Keratinocyte (primary cell): ENCODE results near the gene ZNF804B. TPM values are rescaled to one million over a fixed set of nuclear protein-coding genes. Genes with fewer than 3 reads are reported as not detected.

Experiments
- DNase-seq: peaks from one replicate; pipeline ENCODE4 v3.0.0-alpha.2; 2011; ENCODE audit warnings: low read depth, missing footprints, low spot score
- FAIRE-seq: peaks from 2 replicates; lab custom pipeline; 2011; peaks lifted over from hg19 to GRCh38; lab: Jason Lieb, UNC
- H2AFZ ChIP-seq: 2 replicates; pipeline ENCODE4 v1.6.0; 2012; ENCODE audit warnings: low read length, control low read depth, inconsistent platforms; ENCODE audit not compliant: control insufficient read depth
- H3K27ac ChIP-seq: 2 replicates; pipeline ENCODE4 v1.5.1; 2011; ENCODE audit warnings: low read length; ENCODE audit not compliant: control insufficient read depth, insufficient read depth
- H3K27me3 ChIP-seq: 3 replicates; pipeline ENCODE4 v1.6.0; 2011; ENCODE audit warnings: low read length; ENCODE audit not compliant: control insufficient read depth, insufficient read depth; ENCODE audit errors: extremely low read depth
- H3K36me3 ChIP-seq, 2 experiments: 2 replicates in 1 of 2; 3 replicates in 1 of 2; pipeline ENCODE4 v1.5.1; 2011; ENCODE audit warnings: low read length in 2 of 2, mild to moderate bottlenecking in 1 of 2; ENCODE audit not compliant: control insufficient read depth in 2 of 2, insufficient read depth in 2 of 2; ENCODE audit errors: extremely low read depth in 1 of 2
- H3K4me1 ChIP-seq: 3 replicates; pipeline ENCODE4 v1.5.1; 2011; ENCODE audit warnings: low read length; ENCODE audit not compliant: control insufficient read depth, insufficient read depth; ENCODE audit errors: extremely low read depth
- H3K4me2 ChIP-seq: 3 replicates; pipeline ENCODE4 v1.6.0; 2011; ENCODE audit warnings: low read depth, low read length; ENCODE audit not compliant: control insufficient read depth, insufficient read depth; ENCODE audit errors: extremely low read depth
- H3K4me3 ChIP-seq, 3 experiments: fragments of 200-600 bp in 1 of 3; sonication (generic) in 1 of 3; 2 replicates in 2 of 3; 3 replicates in 1 of 3; pipeline ENCODE4 v1.5.1; 2011 to 2016; ENCODE audit warnings: low read length in 3 of 3, mild to moderate bottlenecking in 3 of 3, control low read depth in 2 of 3, inconsistent platforms in 1 of 3, low read depth in 1 of 3, mixed read lengths in 1 of 3, mixed run types in 1 of 3, moderate library complexity in 1 of 3; ENCODE audit not compliant: control insufficient read depth in 2 of 3, insufficient read depth in 2 of 3; ENCODE audit errors: extremely low read depth in 1 of 3
- H3K79me2 ChIP-seq: 2 replicates; pipeline ENCODE4 v1.6.0; 2012; ENCODE audit warnings: low read length; ENCODE audit not compliant: control insufficient read depth, insufficient read depth
- H3K9ac ChIP-seq: 3 replicates; pipeline ENCODE4 v1.6.0; 2011; ENCODE audit warnings: low read length; ENCODE audit not compliant: control insufficient read depth, insufficient read depth; ENCODE audit errors: extremely low read depth
- H3K9me1 ChIP-seq: 3 replicates; pipeline ENCODE4 v1.6.0; 2011; ENCODE audit warnings: low read length; ENCODE audit not compliant: control insufficient read depth, insufficient read depth; ENCODE audit errors: extremely low read depth
- H3K9me3 ChIP-seq: 2 replicates; pipeline ENCODE4 v1.5.1; 2012; ENCODE audit warnings: low read depth, low read length; ENCODE audit not compliant: control insufficient read depth
- H4K20me1 ChIP-seq: 3 replicates; pipeline ENCODE4 v1.6.0; 2011; ENCODE audit warnings: low read length; ENCODE audit not compliant: control insufficient read depth, insufficient read depth; ENCODE audit errors: extremely low read depth
- CTCF ChIP-seq, 3 experiments: IDR thresholded peaks in 1 of 3; conservative IDR thresholded peaks in 1 of 3; optimal IDR thresholded peaks in 1 of 3; 2 replicates in 2 of 3; 3 replicates in 1 of 3; pipeline versions ENCODE3 to v1.5.1; 2011; ENCODE audit warnings: low read length in 3 of 3, mild to moderate bottlenecking in 3 of 3, moderate library complexity in 2 of 3, control low read depth in 1 of 3, inconsistent platforms in 1 of 3; ENCODE audit not compliant: insufficient read depth in 2 of 3; ENCODE audit errors: extremely low read depth in 1 of 3
- EZH2 ChIP-seq: IDR thresholded peaks from one replicate; pipeline ENCODE4 v1.6.1; 2012; ENCODE audit warnings: inconsistent platforms, mild to moderate bottlenecking, low read length, moderate library complexity
- dilution Hi-C: fragments of 300-500 bp; cut with MboI; formaldehyde crosslinking; loops from one replicate; pipeline ENCODE4 v1.7.0; 2020; ENCODE audit warnings: low sequenced_read_pairs; ENCODE audit not compliant: extremely low pct_ligation_motif_present
- polyA plus RNA-seq, 5 experiments: library from polyadenylated mRNA; depleted of rRNA in 3 of 5; stranded (reverse) in 3 of 5; stranded (forward) in 1 of 5; unstranded in 1 of 5; fragments of >200 nt; gene quantifications; 1 replicate in 1 of 5; 2 replicates in 3 of 5; 3 replicates in 1 of 5; pipeline versions ENCODE4 v1.2.1 to v1.2.3, GENCODE V29; 2011 to 2012; ENCODE audit warnings: missing spikeins in 2 of 5, low read depth in 1 of 5, low replicate concordance in 1 of 5

Gene ZNF804B
- polyA plus RNA-seq, 1 donor (not counting 4 experiments of a cell fraction or from before 2014, with no cell fraction given), result not detected

- no peaks in the 10 kb centered on the region for H3K9me3 ChIP-seq
- no peaks in the 10 kb centered on the region for H3K36me3 ChIP-seq
- H3K79me2 ChIP-seq, result no peaks in the 10 kb centered on the region
- no peaks in the 10 kb centered on the region for H4K20me1 ChIP-seq
- H3K27me3 ChIP-seq, result no peaks in the 10 kb centered on the region
- H3K27ac ChIP-seq, result no peak overlapping the region
- no peaks in the 10 kb centered on the region for H3K4me1 ChIP-seq
- H3K4me2 ChIP-seq, result no peak overlapping the region
- dilution Hi-C loops, result no loop called here
- TF ChIP-seq EZH2 (no peak), CTCF (optimal IDR thresholded peaks at IDR 0.05 in 1 of 3, IDR thresholded peaks at IDR 0.05 in 1 of 3, conservative IDR thresholded peaks at IDR 0.05 in 1 of 3; ENCODE audit: extremely low read depth in 1 of 3, insufficient read depth in 2 of 3, low read length in 3 of 3) (no peak)
- no peaks in the 10 kb centered on the region for H3K9me1 ChIP-seq
- no peak for FAIRE-seq
- no peak overlapping the region for H3K4me3 ChIP-seq
- H2AFZ ChIP-seq, result no peak overlapping the region
- no peak for DNase-seq
- no peak overlapping the region for H3K9ac ChIP-seq
These were observed 225.8 kb downstream of the ZNF804B start for GRCh38 chr7:88985295-88985694.

- Histone ChIP-seq H3K4me3 (no peak overlapping the region), H3K9me1 (no peaks in the 10 kb centered on the region), H3K36me3 (no peaks in the 10 kb centered on the region), H3K27me3 (no peaks in the 10 kb centered on the region), H3K9me3 (no peaks in the 10 kb centered on the region), H3K4me1 (no peaks in the 10 kb centered on the region), H3K4me2 (no peak overlapping the region), H2AFZ (no peak overlapping the region), H4K20me1 (no peaks in the 10 kb centered on the region), H3K27ac (no peak overlapping the region), H3K79me2 (no peaks in the 10 kb centered on the region), H3K9ac (no peak overlapping the region)
- DNase-seq (no peak), FAIRE-seq (no peak)
- TF ChIP-seq EZH2, result no peak
- TF ChIP-seq CTCF (optimal IDR thresholded peaks at IDR 0.05 in 1 of 3, IDR thresholded peaks at IDR 0.05 in 1 of 3, conservative IDR thresholded peaks at IDR 0.05 in 1 of 3; ENCODE audit: extremely low read depth in 1 of 3, insufficient read depth in 2 of 3, low read length in 3 of 3), result no peak
- dilution Hi-C loops, result no loop called here
These were observed 241.8 kb downstream of the ZNF804B start for GRCh38 chr7:89001306-89001705.
